HCT116 (cell line): ENCODE results near the gene MEOX1. TPM values are rescaled to one million over a fixed set of nuclear protein-coding genes. Genes with fewer than 3 reads are reported as not detected.

Experiments
- ATAC-seq: fragments of 200-7000 bp; cut with Tn5 transposase; 2 replicates; pipeline ENCODE4 v1.9.1; 2020; ENCODE audit warnings: mild to moderate bottlenecking, moderate library complexity
- BruUV-seq: library from RNA; stranded (reverse); fragments of 400-500 nt; replicated peaks from 2 replicates; lab custom pipeline; 2021; lab: Mats Ljungman, UMichigan
- CTCF ChIA-PET: fragments of 300-600 bp; sonication (Branson Sonifier 250); formaldehyde crosslinking; loops from one replicate; lab custom pipeline; 2021; ENCODE audit warnings: antibody characterized with exemption; lab: Charles Lee
- POLR2A ChIA-PET: fragments of 300-600, 350-600 bp; sonication (Branson Sonifier 250); formaldehyde crosslinking; loops from one replicate; lab custom pipeline; 2021; ENCODE audit warnings: antibody characterized with exemption; lab: Charles Lee
- RAD21 ChIA-PET, 2 experiments: fragments of 300-600 bp; sonication (Branson Sonifier 250); formaldehyde crosslinking; loops; one replicate each; lab custom pipeline; 2023; ENCODE audit warnings: low total read pairs in 2 of 2; ENCODE audit not compliant: uncharacterized antibody in 2 of 2, unreplicated experiment in 2 of 2, low non-redundant PET in 1 of 2; lab: Charles Lee
- DNase-seq: peaks from one replicate; pipeline ENCODE4 v3.0.0-alpha.2; 2010; ENCODE audit warnings: low read depth, low spot score
- H2AFZ ChIP-seq: fragments of 200-600 bp; shearing (Covaris generic), sonication (generic); 2 replicates; pipeline ENCODE4 v1.6.1; 2017; ENCODE audit warnings: low read depth, mixed run types, mixed read lengths, antibody characterized with exemption, low read length; ENCODE audit not compliant: poor library complexity, severe bottlenecking
- H3K27ac ChIP-seq: 2 replicates; pipeline ENCODE4 v1.5.1; 2012; ENCODE audit warnings: low read depth, low read length
- H3K27me3 ChIP-seq: fragments of 200-600 bp; sonication (generic); 2 replicates; pipeline ENCODE4 v1.6.1; 2016; ENCODE audit warnings: mixed run types, low read length, mixed read lengths; ENCODE audit not compliant: insufficient read depth
- H3K36me3 ChIP-seq, 2 experiments: fragments of 200-500 bp in 1 of 2; fragments of 200-600 bp in 1 of 2; sonication (Bioruptor generic) in 1 of 2; sonication (generic) in 1 of 2; 2 replicates each; pipeline versions ENCODE4 v1.5.1 to v1.6.1; 2014 to 2016; ENCODE audit warnings: low read length in 2 of 2, inconsistent platforms in 1 of 2, mixed read lengths in 1 of 2, mixed run types in 1 of 2; ENCODE audit not compliant: insufficient read depth in 2 of 2, control insufficient read depth in 1 of 2
- H3K4me1 ChIP-seq, 2 experiments: fragments of 200-600 bp in 1 of 2; sonication (generic) in 1 of 2; 2 replicates each; pipeline versions ENCODE4 v1.5.1 to v1.6.1; 2012 to 2017; ENCODE audit warnings: low read length in 2 of 2, inconsistent platforms in 1 of 2, mild to moderate bottlenecking in 1 of 2, mixed read lengths in 1 of 2, mixed run types in 1 of 2, moderate library complexity in 1 of 2; ENCODE audit not compliant: insufficient read depth in 2 of 2, control insufficient read depth in 1 of 2
- H3K4me2 ChIP-seq: fragments of 200-600 bp; sonication (generic); 2 replicates; pipeline ENCODE4 v1.6.1; 2017; ENCODE audit warnings: mixed run types, low read length, mixed read lengths
- H3K4me3 ChIP-seq, 2 experiments: fragments of 200-600 bp in 1 of 2; sonication (generic) in 1 of 2; replicated peaks in 1 of 2; 2 replicates each; pipeline ENCODE4 v1.5.1; 2011 to 2016; ENCODE audit warnings: low read length in 2 of 2, control low read depth in 1 of 2, low read depth in 1 of 2, mild to moderate bottlenecking in 1 of 2, mixed read lengths in 1 of 2, mixed run types in 1 of 2
- H3K79me2 ChIP-seq: fragments of 200-600 bp; sonication (generic); 2 replicates; pipeline ENCODE4 v1.6.1; 2017; ENCODE audit warnings: mild to moderate bottlenecking, mixed run types, low read length, moderate library complexity, mixed read lengths; ENCODE audit not compliant: insufficient read depth
- H3K9ac ChIP-seq: fragments of 200-600 bp; sonication (generic); 2 replicates; pipeline ENCODE4 v1.6.1; 2016; ENCODE audit warnings: low read length, mixed read lengths
- H3K9me2 ChIP-seq: fragments of 200-600 bp; sonication (generic), shearing (Covaris generic); 2 replicates; pipeline ENCODE4 v1.6.1; 2017; ENCODE audit warnings: mixed run types, mild to moderate bottlenecking, moderate library complexity; ENCODE audit not compliant: insufficient read depth
- H3K9me3 ChIP-seq, 2 experiments: fragments of 200-500 bp in 1 of 2; fragments of 200-600 bp in 1 of 2; sonication (Bioruptor generic) in 1 of 2; sonication (generic) in 1 of 2; 2 replicates each; pipeline ENCODE4 v1.6.1; 2014 to 2017; ENCODE audit warnings: low read length in 2 of 2, mixed read lengths in 2 of 2, inconsistent platforms in 1 of 2, low read depth in 1 of 2, mild to moderate bottlenecking in 1 of 2, mixed run types in 1 of 2, moderate library complexity in 1 of 2; ENCODE audit not compliant: control insufficient read depth in 1 of 2, insufficient read depth in 1 of 2
- H4K20me1 ChIP-seq: fragments of 200-600 bp; sonication (generic), shearing (Covaris generic); 2 replicates; pipeline ENCODE4 v1.6.1; 2017; ENCODE audit warnings: mixed run types, mild to moderate bottlenecking, moderate library complexity; ENCODE audit not compliant: insufficient read depth
- SIN3A ChIP-seq: IDR thresholded peaks from 2 replicates; pipeline ENCODE4 v1.6.1; 2012; ENCODE audit warnings: low read depth
- TCF7L2 ChIP-seq: IDR thresholded peaks from 2 replicates; pipeline ENCODE4 v1.7.0; 2011; ENCODE audit warnings: borderline replicate concordance, inconsistent platforms; ENCODE audit not compliant: insufficient read depth, insufficient read length; ENCODE audit errors: extremely low read depth
- ZNF274 ChIP-seq: fragments of 200-500 bp; sonication (Bioruptor generic); IDR thresholded peaks from 2 replicates; pipeline ENCODE4 v1.6.1; 2014; ENCODE audit warnings: mild to moderate bottlenecking, low read depth, low read length, inconsistent platforms
- intact Hi-C: fragments of 100-400 bp; cut with micrococcal nuclease; formaldehyde crosslinking; loops from 2 replicates; pipeline ENCODE4 v1.10.0; 2022
- total RNA-seq: library from RNA; stranded (reverse); gene quantifications from one replicate; pipeline ENCODE4 v1.2.1, GENCODE V29; 2021; ENCODE audit not compliant: unreplicated experiment
- TF ChIP-seq, protein P1 (sequence below): IDR thresholded peaks from 2 replicates; pipeline ENCODE4 v1.6.1; 2012; ENCODE audit warnings: low read depth

The MEOX1 gene
- total RNA-seq, 1 experiment from 2014 or later: not detected

DNA sequence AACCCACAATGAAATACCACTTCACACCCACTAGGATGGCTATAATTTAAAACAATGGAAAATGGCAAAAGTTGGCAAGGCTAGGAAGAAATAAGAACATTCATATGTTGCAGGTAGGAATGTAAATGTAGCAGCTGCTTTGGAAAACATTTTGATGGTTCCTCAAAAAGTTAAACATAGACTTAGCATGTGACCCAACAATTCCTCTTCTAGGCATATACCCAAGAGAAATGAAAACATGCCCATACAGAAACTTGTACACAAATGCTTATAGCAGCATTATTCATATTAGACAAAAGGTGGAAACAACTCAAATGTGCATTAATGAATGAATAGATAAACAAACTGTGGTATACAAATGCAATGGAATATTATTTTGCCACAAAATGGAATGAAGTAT, 36.1 kb downstream of the MEOX1 start:
- H3K9ac ChIP-seq: no peak overlapping the region
- no peak overlapping the region for H3K4me2 ChIP-seq
- H3K4me1 ChIP-seq: no peaks in the 10 kb centered on the region
- no peak for TF ChIP-seq ZNF274
- TF ChIP-seq, all 23 proteins: peak for 0
- RAD21 ChIA-PET: no interaction called here
- no peaks in the 10 kb centered on the region for H3K36me3 ChIP-seq
- no peaks in the 10 kb centered on the region for H3K79me2 ChIP-seq
- H3K27me3 ChIP-seq: peaks cover 3% of the 10 kb centered on the region; the same call in 1 of the 2 replicates
- ATAC-seq (no peak), DNase-seq (no peak)
- no peaks in the 10 kb centered on the region for H3K9me3 ChIP-seq
- CTCF ChIA-PET: no interaction called here
- H3K4me3 ChIP-seq: no peak overlapping the region
- BruUV-seq: no TSS peak
- no peak overlapping the region for H3K27ac ChIP-seq
- intact Hi-C loops: no loop called here
- POLR2A ChIA-PET: no interaction called here
- H4K20me1 ChIP-seq: no peaks in the 10 kb centered on the region
- H3K9me2 ChIP-seq: no peaks in the 10 kb centered on the region
- no peak overlapping the region for H2AFZ ChIP-seq

DNA sequence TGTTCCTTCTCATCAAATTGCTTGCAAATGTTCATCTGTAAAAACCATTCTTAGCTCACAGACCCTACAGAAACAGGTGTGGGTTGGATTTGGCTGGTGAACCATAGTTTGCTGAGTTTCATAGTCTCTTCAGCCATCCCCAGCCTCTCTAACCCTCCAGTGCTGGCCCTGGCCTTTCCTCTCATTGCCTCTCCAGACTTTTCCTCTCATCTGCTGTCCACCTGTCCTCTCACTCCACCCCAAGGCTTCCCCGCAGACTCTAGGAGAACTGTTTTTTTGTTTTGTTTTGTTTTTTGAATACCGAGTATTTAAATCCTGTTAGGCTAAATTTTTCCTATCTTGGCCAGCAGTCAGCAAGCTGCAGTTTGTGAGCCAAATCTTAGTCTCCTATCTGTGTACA, 41.1 kb downstream of the MEOX1 start:
- Histone ChIP-seq H3K9ac (no peak overlapping the region), H3K4me3 (no peak overlapping the region), H2AFZ (no peak overlapping the region), H3K27me3 (peaks cover 3% of the 10 kb centered on the region; the same call in 1 of the 2 replicates), H3K27ac (no peak overlapping the region), H3K4me1 (0 out of 4 replicates have a peak, but pooled peaks cover 0 to 2% of the 10 kb centered on the region in 2 experiments), H3K79me2 (no peaks in the 10 kb centered on the region), H4K20me1 (no peaks in the 10 kb centered on the region), H3K4me2 (no peak overlapping the region), H3K9me3 (no peaks in the 10 kb centered on the region), H3K9me2 (no peaks in the 10 kb centered on the region), H3K36me3 (no peaks in the 10 kb centered on the region)
- TF ChIP-seq, protein P1, sequence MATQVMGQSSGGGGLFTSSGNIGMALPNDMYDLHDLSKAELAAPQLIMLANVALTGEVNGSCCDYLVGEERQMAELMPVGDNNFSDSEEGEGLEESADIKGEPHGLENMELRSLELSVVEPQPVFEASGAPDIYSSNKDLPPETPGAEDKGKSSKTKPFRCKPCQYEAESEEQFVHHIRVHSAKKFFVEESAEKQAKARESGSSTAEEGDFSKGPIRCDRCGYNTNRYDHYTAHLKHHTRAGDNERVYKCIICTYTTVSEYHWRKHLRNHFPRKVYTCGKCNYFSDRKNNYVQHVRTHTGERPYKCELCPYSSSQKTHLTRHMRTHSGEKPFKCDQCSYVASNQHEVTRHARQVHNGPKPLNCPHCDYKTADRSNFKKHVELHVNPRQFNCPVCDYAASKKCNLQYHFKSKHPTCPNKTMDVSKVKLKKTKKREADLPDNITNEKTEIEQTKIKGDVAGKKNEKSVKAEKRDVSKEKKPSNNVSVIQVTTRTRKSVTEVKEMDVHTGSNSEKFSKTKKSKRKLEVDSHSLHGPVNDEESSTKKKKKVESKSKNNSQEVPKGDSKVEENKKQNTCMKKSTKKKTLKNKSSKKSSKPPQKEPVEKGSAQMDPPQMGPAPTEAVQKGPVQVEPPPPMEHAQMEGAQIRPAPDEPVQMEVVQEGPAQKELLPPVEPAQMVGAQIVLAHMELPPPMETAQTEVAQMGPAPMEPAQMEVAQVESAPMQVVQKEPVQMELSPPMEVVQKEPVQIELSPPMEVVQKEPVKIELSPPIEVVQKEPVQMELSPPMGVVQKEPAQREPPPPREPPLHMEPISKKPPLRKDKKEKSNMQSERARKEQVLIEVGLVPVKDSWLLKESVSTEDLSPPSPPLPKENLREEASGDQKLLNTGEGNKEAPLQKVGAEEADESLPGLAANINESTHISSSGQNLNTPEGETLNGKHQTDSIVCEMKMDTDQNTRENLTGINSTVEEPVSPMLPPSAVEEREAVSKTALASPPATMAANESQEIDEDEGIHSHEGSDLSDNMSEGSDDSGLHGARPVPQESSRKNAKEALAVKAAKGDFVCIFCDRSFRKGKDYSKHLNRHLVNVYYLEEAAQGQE: no peak
- no peak for TF ChIP-seq SIN3A
- TF ChIP-seq ZNF274: no peak
- TF ChIP-seq TCF7L2: no peak
- DNase-seq: no peak
- no peak for ATAC-seq
- ChIA-PET POLR2A (no interaction called here), CTCF (no interaction called here), RAD21 (no interaction called here)
- no TSS peak for BruUV-seq
- intact Hi-C loops: no loop called here
